K562 (cell line): ENCODE measurements around the gene REEP3.

Experiments
- CTCF ChIP-seq, 3 experiments: IDR thresholded peaks in 2 of 3; conservative IDR thresholded peaks in 1 of 3; 2 replicates each; pipeline ENCODE4 v1.5.1; 2011 to 2012; ENCODE audit warnings: low read length in 3 of 3, mild to moderate bottlenecking in 3 of 3, control low read depth in 2 of 3, improper control_type of control experiment in 1 of 3, inconsistent platforms in 1 of 3, low read depth in 1 of 3, mixed read lengths in 1 of 3, moderate library complexity in 1 of 3; ENCODE audit not compliant: insufficient read depth in 2 of 3
- FOXO4 ChIP-seq: fragments of 450-650 bp; formaldehyde crosslinking; IDR thresholded peaks from 2 replicates; pipeline ENCODE4 v1.4.0; 2020; ENCODE audit warnings: mild to moderate bottlenecking, moderate library complexity
- MAX ChIP-seq: sonication (generic); formaldehyde crosslinking; IDR thresholded peaks from 2 replicates; pipeline ENCODE4 v1.9.0; 2022; ENCODE audit warnings: mild to moderate bottlenecking, missing genetic modification reagents
- NKRF ChIP-seq: fragments of 450-650 bp; IDR thresholded peaks from 2 replicates; pipeline ENCODE4 v1.6.1; 2016; ENCODE audit warnings: borderline replicate concordance
- POLR2A ChIP-seq: fragments of 450-650 bp; conservative IDR thresholded peaks from 2 replicates; pipeline ENCODE4 v1.6.1; 2016
- RREB1 ChIP-seq: fragments of 250-450 bp; sonication (Bioruptor Pico); IDR thresholded peaks from 2 replicates; pipeline ENCODE4 v1.4.0; 2020
- SIN3A ChIP-seq, 2 experiments: fragments of 150-350 bp in 1 of 2; IDR thresholded peaks; 2 replicates each; pipeline ENCODE4 v1.6.1; 2011 to 2016; ENCODE audit warnings: borderline replicate concordance in 2 of 2, low read depth in 2 of 2, low read length in 2 of 2, mild to moderate bottlenecking in 2 of 2, moderate library complexity in 2 of 2; ENCODE audit not compliant: control insufficient read depth in 1 of 2
- SPI1 ChIP-seq: IDR thresholded peaks from 2 replicates; pipeline ENCODE4 v1.6.1; 2011; ENCODE audit warnings: low read depth, low read length, control low read depth, borderline replicate concordance
- SUPT5H ChIP-seq: fragments of 450-650 bp; IDR thresholded peaks from 2 replicates; pipeline ENCODE4 v1.6.1; 2016
- U2AF2 ChIP-seq: fragments of 200-400 bp; formaldehyde crosslinking; optimal IDR thresholded peaks from 2 replicates; pipeline ENCODE3; 2017; ENCODE audit warnings: low read depth, mild to moderate bottlenecking, low read length
- ZNF347 ChIP-seq: fragments of 450-650 bp; formaldehyde crosslinking; IDR thresholded peaks from 2 replicates; pipeline ENCODE4 v1.4.0; 2020; ENCODE audit warnings: low read depth, mild to moderate bottlenecking, moderate library complexity

- TF ChIP-seq SUPT5H: no peak
- no peak for TF ChIP-seq NKRF
- no peak for TF ChIP-seq RREB1 (CRISPR knock-in tag)
- no peak for TF ChIP-seq U2AF2
- TF ChIP-seq POLR2A: no peak
- no peak for TF ChIP-seq SPI1
- TF ChIP-seq MAX (CRISPR knock-in tag): no peak
- no peak for TF ChIP-seq SIN3A (IDR thresholded peaks at IDR 0.05; ENCODE audit: borderline replicate concordance in 2 of 2, control insufficient read depth in 1 of 2, low read depth in 2 of 2, low read length in 2 of 2)
- no peak for TF ChIP-seq FOXO4
- no peak for TF ChIP-seq CTCF (IDR thresholded peaks at IDR 0.05 in 2 of 3, conservative IDR thresholded peaks at IDR 0.05 in 1 of 3; ENCODE audit: insufficient read depth in 2 of 3, low read depth in 1 of 3, low read length in 3 of 3)
- no peak for TF ChIP-seq ZNF347 (CRISPR knock-in tag)
Observed at GRCh38 chr10:63496561-63496960, 24.6 kb upstream of the REEP3 start.
